Mesothelial cell of epicardium (in vitro differentiated cells): ENCODE measurements around the gene CCDC83. TPM values are rescaled to one million over a fixed set of nuclear protein-coding genes. Genes with fewer than 3 reads are reported as not detected.
"Not testable (repeated sequence)": the region's sequence is repeated elsewhere in the genome, so short reads cannot be mapped to it uniquely, and the experiment has no call there.

Source experiments
- DNase-seq, 2 experiments: peaks; one replicate each; pipeline ENCODE4 v3.0.0; 2021; ENCODE audit warnings: low spot score in 2 of 2; ENCODE audit not compliant: unreplicated experiment in 2 of 2
- H3K27ac Mint-ChIP-seq: 2 replicates; pipeline ENCODE4 v1.8.0; 2021; ENCODE audit warnings: mixed read lengths
- H3K27me3 Mint-ChIP-seq: 2 replicates; pipeline ENCODE4 v1.8.0; 2021; ENCODE audit warnings: low read depth, mixed read lengths
- H3K36me3 Mint-ChIP-seq: 2 replicates; pipeline ENCODE4 v1.8.0; 2021; ENCODE audit warnings: mixed read lengths
- H3K4me1 Mint-ChIP-seq: 2 replicates; pipeline ENCODE4 v1.8.0; 2021; ENCODE audit warnings: mixed read lengths
- H3K4me3 Mint-ChIP-seq: 2 replicates; pipeline ENCODE4 v1.8.0; 2021; ENCODE audit warnings: mild to moderate bottlenecking, moderate library complexity, mixed read lengths
- H3K9me3 Mint-ChIP-seq: 2 replicates; pipeline ENCODE4 v1.8.0; 2021; ENCODE audit warnings: mixed read lengths
- CTCF ChIP-seq: fragments of 200-600 bp; sonication (generic); IDR thresholded peaks from one replicate; pipeline ENCODE4 v1.5.0; 2021; ENCODE audit warnings: antibody characterized with exemption; ENCODE audit not compliant: unreplicated experiment
- total RNA-seq: library from RNA; stranded (reverse); gene quantifications from 3 replicates; pipeline ENCODE4 v1.2.1, GENCODE V29; 2021

Gene CCDC83
- total RNA-seq, 1 donor from 2014 or later, result not detected

GRCh38 chr11:85918910-85919794 is 64.0 kb downstream of the CCDC83 start:
- peaks cover 9% of the 10 kb centered on the region for H3K9me3 Mint-ChIP-seq
- no peak for DNase-seq
- no peak for TF ChIP-seq CTCF
- H3K4me1 Mint-ChIP-seq, result peaks cover 3% of the 10 kb centered on the region
- no peak overlapping the region for H3K4me3 Mint-ChIP-seq
- H3K27me3 Mint-ChIP-seq, result no peaks in the 10 kb centered on the region
- no peaks in the 10 kb centered on the region for H3K36me3 Mint-ChIP-seq
- no peak overlapping the region for H3K27ac Mint-ChIP-seq

GRCh38 chr11:85922367-85922766 is 67.2 kb downstream of the CCDC83 start:
- Mint-ChIP-seq H3K27me3 (peaks cover 1% of the 10 kb centered on the region), H3K27ac (no peak overlapping the region), H3K9me3 (no peaks in the 10 kb centered on the region), H3K4me1 (peaks cover 3% of the 10 kb centered on the region), H3K4me3 (no peak overlapping the region), H3K36me3 (no peaks in the 10 kb centered on the region)
- DNase-seq, result no peak
- no peak for TF ChIP-seq CTCF

GRCh38 chr11:85923455-85923854 is 68.3 kb downstream of the CCDC83 start:
- Mint-ChIP-seq H3K27me3 (peaks cover 9% of the 10 kb centered on the region), H3K4me3 (no peak overlapping the region), H3K36me3 (no peaks in the 10 kb centered on the region), H3K27ac (no peak overlapping the region), H3K9me3 (peaks cover 5% of the 10 kb centered on the region), H3K4me1 (peaks cover 3% of the 10 kb centered on the region)
- no peak for DNase-seq
- TF ChIP-seq CTCF, result no peak

GRCh38 chr11:85926653-85927214 is 71.6 kb downstream of the CCDC83 start:
- H3K27me3 Mint-ChIP-seq, H3K36me3 Mint-ChIP-seq, H3K27ac Mint-ChIP-seq: not testable (repeated sequence)

GRCh38 chr11:85930879-85931366 is 75.7 kb downstream of the CCDC83 start:
- no peaks in the 10 kb centered on the region for H3K4me1 Mint-ChIP-seq
- no peak for DNase-seq
- H3K4me3 Mint-ChIP-seq, result no peak overlapping the region
- H3K27ac Mint-ChIP-seq, result no peak overlapping the region
- no peak for TF ChIP-seq CTCF
- H3K36me3 Mint-ChIP-seq, result peaks cover 2% of the 10 kb centered on the region
- peaks cover 27% of the 10 kb centered on the region for H3K9me3 Mint-ChIP-seq
- H3K27me3 Mint-ChIP-seq, result peaks cover 9% of the 10 kb centered on the region

More at GRCh38 chr11:85926653-85927214, 71.6 kb downstream of the CCDC83 start:
- not testable (repeated sequence) for DNase-seq, H3K4me1 Mint-ChIP-seq, H3K4me3 Mint-ChIP-seq
- peaks cover 22% of the 10 kb centered on the region for H3K9me3 Mint-ChIP-seq

GRCh38 chr11:85934596-85935169 is 79.5 kb downstream of the CCDC83 start:
- Mint-ChIP-seq H3K27ac (no peak overlapping the region), H3K27me3 (no peaks in the 10 kb centered on the region), H3K9me3 (peaks cover 15% of the 10 kb centered on the region), H3K4me1 (no peaks in the 10 kb centered on the region), H3K4me3 (no peak overlapping the region), H3K36me3 (no peaks in the 10 kb centered on the region)
- no peak for DNase-seq
- TF ChIP-seq CTCF, result no peak
